Raji (cell line): Measurements from ENCODE around the gene PRR5L.

Experiments
- POLR2A ChIP-seq: IDR thresholded peaks from 2 replicates; pipeline ENCODE4 v1.6.1; 2011; ENCODE audit warnings: low read depth, low read length, control low read depth; ENCODE audit not compliant: insufficient read depth

The PRR5L gene

DNA sequence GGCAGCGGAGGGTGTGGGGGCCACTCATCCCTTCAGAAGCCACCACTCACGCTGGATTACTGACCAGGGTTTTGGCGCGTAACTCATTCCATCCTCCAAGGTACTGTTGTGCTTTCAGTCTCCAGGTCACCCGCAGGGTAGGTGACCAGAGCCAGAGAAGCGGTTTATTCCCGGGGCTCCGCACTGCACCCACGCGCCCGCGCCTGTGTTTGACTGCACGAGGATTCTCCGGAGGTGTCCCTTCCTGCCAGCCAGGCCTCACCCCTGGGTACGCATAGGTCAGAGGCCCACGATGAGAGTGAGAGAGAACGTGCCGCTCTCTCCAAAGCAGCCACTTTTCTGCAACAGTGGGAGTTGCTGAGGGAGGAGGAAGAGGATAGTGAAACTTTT lies 158.5 kb downstream of the PRR5L start:
- TF ChIP-seq POLR2A: no peak

DNA sequence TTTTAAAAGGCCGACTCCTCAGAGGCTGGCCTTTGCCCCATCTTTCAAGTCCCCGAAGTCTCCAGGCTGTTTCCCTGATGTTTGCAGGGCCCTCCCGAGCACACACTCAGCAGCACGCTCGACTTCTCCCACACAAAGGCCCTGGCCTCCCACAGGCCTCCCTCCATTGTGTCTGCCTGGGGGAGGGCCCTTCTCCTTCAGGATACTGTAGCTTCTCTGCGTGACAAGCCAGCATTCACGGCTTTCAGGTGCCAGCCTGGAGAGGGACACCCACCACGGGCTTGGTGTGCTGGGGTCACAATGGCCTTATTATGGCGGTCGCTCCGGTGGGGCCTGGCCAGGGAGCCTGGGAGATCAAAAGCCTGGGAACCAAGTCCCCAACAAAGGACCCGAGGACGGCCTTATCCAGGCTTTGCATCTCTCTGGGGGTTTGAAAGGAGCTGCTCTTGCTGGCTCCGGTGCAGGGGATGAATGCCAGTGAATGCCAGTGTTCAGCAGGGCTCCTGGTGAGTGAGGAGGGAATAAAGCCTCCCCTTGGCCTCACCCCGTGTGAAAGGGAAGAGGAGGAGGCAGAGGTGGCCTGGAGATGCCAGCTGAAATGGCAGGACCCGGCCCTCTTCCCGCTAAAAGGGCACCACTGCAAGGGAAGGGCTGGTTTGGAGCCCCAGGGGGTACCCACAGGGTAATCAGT lies 159.0 kb downstream of the PRR5L start:
- no peak for TF ChIP-seq POLR2A

DNA sequence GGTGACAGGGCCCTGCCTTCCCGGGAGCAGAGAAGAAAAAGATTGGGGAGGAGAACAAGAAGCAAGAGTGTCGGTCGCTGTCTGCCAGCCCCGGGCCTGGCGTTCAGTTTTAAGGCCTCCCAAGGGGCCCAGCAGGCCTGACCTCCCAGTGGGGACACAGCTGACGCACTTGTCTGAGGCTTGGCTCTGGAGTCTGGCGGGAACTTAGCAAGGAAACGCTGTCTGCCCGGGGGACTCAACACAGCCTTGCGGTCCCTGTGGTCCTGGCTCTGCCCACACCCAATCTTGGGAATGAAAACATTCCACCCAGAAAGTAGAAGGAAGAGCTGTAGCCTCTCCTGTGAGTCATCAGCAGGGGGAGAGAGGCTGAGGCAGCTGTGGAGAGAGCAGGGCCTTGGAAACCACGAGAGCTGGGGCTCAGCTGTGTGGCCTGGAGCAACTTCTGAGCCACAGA lies 159.6 kb downstream of the PRR5L start:
- no peak for TF ChIP-seq POLR2A

DNA sequence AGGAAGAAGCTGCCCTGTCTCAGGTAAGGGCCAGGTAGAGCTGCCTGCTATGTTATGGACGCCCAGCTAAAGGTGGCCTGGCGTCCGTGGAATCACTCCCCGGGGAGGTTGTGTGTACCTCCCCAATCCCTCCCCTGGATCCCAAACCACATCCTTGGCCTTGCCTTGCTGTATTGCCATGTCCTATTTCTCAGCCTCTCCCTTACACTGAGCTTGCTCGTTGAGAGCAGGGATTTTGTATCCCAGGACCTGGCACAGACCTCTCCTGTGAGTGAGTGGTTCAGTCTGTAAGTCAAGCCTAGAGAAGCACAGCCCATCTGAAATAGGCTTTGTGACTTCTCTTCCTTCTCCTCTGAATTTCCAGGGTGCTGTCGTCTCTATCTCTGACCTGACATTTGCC lies 160.1 kb downstream of the PRR5L start:
- TF ChIP-seq POLR2A: no peak

DNA sequence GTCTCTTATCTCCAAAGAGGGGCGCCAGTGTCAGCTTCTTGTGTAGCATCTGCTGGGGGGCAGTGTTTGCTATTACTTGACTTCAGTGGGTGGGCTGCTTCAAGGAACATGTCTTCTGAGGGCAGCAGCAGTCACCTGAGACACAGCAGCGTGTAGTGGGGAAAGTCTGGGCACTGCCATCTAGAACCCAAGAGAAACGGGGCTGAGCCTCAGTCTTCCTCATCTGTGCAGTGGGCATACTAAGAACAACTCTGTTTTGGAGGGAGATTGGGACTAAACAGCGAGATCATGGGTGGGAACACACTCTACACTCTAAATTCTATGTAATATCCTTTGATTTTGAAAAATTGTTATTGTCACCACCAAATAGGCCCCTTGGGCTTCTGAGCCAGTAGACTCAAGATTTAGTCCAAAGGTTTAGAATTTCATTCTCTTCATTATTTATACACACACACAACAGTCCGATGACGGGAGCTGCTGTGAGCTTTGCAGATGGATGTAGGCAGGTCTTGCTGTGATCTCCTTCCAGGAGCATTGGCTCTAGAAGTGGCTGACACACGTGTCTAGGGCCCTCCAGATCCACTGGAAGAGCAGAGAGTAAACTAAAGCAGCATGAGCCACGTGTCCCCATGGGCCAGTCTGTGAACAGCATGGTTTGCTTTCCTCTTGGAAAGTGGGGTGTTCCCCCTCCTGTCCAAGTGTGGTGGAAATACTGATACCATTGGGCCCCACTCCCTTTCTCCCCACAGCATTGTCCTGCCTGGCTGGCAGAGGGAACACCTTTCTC lies 162.2 kb downstream of the PRR5L start:
- TF ChIP-seq POLR2A: no peak

DNA sequence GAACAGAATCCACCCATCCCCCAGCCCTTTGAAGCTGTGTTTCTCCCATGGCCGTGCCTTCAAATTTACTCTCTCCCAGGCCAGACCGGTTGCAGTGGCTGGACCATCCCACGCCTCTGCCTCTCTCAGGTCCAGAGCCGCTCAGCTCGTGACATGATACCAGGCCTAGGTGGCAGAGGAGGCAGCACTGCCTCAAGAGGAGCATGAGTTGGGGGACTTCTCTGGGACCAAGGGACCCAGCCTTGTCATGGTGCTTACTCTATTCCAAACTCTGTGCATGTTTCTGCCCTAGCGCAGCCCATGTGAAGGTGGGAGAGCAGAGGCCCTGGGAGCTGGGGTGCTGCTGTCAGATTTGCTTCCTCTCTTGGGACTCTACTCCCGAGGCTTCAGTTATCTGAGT lies 163.0 kb downstream of the PRR5L start:
- TF ChIP-seq POLR2A: no peak

DNA sequence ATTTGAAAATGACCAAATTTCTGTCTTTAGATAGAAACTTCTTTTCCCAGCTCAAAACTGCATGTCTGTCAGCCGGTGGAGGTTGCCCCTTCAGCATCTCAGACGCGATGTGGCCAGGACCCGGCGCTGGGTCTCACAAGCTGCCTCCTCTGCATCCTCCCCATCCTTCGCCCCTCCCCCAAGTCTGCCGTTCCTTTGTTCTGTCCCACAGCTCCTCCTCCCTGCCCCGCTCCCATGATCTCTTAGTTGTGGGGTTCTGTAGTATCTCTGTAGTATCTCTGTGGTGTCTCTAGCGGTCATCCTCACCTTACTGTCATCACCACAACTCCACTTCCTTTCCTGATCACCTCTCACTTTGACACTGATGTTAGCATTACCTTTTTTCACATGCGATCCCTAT lies 164.1 kb downstream of the PRR5L start:
- no peak for TF ChIP-seq POLR2A

DNA sequence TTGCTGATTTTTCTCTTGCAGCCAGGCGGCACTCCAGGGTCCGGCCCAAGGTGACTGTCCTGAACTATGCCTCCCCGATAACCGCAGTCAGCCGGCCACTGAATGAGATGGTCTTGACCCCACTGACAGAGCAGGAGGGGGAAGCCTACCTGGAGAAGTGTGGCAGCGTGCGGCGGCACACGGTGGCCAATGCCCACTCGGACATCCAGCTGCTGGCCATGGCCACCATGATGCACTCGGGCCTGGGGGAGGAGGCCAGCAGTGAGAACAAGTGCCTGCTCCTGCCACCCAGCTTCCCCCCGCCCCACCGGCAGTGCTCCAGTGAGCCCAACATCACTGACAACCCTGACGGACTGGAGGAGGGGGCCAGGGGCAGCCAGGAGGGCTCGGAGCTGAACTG lies 166.2 kb downstream of the PRR5L start:
- TF ChIP-seq POLR2A: no peak

DNA sequence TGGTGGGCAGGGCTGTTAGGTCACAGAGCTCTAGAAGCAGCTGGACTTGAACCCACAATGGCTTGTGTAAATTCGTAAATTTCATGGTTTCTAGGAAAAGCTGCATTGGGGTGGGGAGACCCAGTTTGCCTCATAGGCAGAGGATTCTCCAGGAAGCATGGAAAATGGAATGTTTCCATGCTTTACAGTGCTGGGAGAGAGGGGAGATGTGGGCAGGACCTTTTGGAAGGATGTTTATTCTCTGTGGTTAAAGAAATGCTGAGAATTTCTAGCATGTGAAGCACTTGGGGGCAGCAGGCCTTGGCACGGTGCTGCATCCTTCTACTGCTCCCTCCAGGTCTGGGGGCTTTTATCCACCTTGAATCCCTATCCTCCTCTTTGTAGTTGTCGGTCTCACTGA lies 167.7 kb downstream of the PRR5L start:
- TF ChIP-seq POLR2A: no peak

DNA sequence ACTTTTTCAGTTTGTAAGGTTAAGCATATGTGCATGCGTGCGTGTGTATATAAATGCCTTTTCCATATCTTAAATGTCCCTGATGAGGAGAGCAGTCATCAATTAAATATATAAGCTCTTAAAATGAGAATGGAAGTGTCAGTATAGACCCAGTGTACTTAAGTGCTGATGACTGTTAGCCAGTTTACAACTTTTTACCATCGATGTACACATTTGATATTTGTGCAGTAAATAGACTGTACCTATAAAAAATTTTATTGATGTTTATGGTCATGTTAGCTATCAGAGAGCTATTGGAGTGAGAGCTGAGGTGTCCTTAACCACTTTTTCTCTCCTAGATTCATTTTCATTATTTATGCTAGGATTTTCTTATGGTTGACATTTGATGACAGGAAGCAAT lies 168.6 kb downstream of the PRR5L start:
- no peak for TF ChIP-seq POLR2A

DNA sequence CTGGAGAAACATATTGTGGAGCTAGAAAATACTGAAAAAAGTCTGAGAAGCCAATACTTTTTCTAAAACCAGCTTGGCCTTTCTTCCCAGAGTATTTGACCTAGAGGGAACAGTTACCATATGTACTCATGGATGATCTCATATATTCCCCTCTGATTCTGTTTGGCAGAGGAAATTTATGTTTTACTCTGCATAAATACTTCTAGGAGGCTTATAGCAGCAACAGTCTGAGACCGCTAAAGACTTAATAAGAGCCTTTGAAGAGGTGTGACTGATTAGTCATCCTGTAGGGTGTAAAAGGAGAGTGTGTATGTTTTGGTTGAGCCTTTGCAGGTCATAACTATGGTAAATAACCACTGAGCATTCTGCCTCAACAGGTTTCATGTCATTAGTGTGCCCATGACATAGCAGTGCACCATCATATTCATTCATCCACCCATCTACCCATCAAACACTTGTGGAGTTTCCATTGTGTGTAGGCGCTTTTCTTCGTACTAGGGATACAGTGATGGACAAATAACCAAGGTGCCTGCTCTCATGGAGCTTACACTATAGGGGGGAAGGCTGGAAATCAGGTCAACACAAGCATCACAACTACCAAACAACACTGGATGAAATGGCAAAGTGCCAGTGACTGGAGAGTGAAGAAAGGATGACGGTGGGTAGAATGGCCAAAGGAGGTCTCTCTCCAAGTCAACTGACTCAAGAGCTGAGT lies 169.5 kb downstream of the PRR5L start:
- no peak for TF ChIP-seq POLR2A

DNA sequence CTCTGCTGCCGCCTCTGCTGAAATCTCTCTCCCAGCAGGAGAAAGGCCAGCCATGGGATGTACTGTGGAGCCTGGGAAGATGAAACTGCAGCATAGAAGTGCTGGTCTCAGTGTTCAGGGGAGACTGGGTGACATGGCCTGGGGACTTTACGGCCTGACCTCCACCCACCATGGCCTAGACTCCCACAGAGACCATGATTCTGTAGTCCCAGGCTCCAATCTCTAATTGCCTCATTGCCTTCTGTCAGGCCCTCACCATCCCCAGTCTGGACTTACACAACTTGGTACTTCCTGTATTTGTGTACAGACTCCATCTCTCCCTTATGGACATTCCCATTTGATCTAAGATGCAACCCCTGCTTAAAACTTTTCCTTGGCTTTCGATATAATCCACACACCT lies 170.9 kb downstream of the PRR5L start:
- TF ChIP-seq POLR2A: no peak

DNA sequence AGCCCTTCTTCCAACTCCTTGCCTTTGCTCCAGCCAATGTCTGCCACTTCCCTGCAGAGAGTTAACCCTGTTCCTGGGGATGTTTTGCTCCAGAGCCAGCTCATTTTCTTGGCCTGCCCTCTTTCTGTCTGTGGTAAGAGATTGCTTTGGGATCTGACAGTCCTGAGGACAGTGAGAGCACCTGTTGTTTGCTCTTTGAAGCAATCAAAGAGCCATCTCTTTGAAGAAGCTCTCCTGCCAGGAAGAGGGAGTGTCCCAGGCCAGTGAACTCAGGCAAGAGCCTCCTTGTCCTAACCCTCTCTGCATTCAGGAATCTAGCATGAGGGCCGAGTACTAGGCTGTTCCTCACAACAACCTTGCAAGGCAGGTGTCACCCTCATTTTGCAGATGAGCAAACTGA lies 171.8 kb downstream of the PRR5L start:
- TF ChIP-seq POLR2A: no peak

DNA sequence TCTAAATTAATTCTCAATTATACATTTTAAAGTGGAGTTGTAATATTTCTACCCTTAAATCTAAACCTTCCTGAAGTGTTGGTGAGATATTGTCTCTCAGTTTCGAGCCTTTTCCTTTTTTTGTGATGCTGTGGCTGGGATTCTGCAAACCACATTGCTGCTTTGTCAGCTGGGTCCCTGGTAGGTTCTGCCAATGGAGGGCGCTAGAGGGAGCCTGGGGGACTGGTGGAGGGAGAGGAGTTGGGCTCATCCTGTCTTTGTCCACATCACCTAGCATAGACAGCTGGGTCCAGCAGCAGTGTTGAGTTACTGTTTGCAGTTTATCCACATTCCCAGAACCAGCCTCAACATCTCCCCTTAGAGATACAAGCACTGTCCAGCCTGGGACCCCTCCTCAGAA lies 173.0 kb downstream of the PRR5L start:
- no peak for TF ChIP-seq POLR2A

DNA sequence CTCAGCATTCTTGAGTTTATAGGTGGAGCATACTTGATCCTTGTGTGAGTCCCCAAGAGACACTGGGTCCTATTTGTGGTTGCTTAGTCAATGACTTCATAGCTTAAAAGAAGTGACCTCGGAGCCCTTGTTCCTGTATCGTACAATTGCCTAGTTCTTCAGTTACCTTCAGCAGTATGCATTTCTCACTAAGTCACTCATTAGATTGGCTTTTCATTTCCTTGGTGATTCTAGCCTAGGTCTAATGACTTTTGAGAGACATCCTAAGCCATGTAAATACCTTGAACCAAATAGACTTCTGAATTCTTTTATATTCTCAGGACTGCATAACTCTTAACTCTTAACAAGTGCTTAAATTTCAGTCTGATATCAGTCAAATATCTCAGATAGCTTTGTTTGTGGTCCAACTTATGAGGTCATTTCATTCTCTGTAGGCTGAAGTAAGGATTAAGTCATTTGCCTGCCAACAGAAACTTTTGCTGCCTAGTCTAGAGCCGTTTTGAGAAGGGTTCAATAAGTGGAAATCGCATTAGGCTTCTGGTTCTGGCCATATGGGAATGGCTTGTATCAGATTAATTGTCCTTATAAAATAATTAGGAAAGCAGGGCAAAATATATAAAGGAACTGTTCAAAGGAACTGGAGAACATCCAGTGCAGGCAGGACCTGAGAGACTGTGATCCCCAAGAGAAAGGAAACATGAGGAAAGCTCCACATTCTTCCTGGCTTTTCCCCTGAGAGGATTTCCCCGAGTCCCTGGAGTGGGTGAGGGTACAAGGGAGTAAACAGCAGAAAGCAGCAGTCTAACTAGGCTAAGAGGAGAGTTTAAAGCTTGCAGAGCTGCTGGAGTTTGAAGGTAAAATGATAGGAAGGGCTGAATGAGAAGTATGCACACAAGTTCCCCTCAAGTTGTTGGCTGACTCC lies 174.1 kb downstream of the PRR5L start:
- no peak for TF ChIP-seq POLR2A
